K562 (cell line): ENCODE results near the gene APBA2. TPM values are rescaled to one million over a fixed set of nuclear protein-coding genes. Genes with fewer than 3 reads are reported as not detected.

Experiments
- ATAC-seq: fragments of 200-7000 bp; cut with Tn5 transposase; 3 replicates; pipeline ENCODE4 v1.9.1; 2020; ENCODE audit warnings: moderate library complexity
- BruUV-seq: library from RNA; stranded (reverse); fragments of 400-500 nt; replicated peaks from 2 replicates; lab custom pipeline; 2021; lab: Mats Ljungman, UMichigan
- CTCF ChIA-PET: fragments of 300-600 bp; formaldehyde crosslinking; extraction: SDS; loops from one replicate; lab custom pipeline; 2021; ENCODE audit warnings: low intra/inter-chr PET ratio; lab: Yijun Ruan, JAX
- POLR2A ChIA-PET: fragments of 300-600, 350-650 bp; sonication (Branson Sonifier 250); formaldehyde crosslinking; extraction: SDS; loops from one replicate; lab custom pipeline; 2021; ENCODE audit warnings: antibody characterized with exemption, inconsistent platforms; lab: Yijun Ruan, JAX
- DNase-seq, 4 experiments: peaks; one replicate each; pipeline versions ENCODE4 v3.0.0 to v3.0.0-alpha.2; 2011 to 2018; ENCODE audit warnings: low spot score in 3 of 4, mixed read lengths in 3 of 4; ENCODE audit errors: extremely low read depth in 1 of 4
- FAIRE-seq: peaks from 2 replicates; lab custom pipeline; 2011; peaks lifted over from hg19 to GRCh38; lab: Jason Lieb, UNC
- H2AFZ ChIP-seq: 2 replicates; pipeline ENCODE4 v1.6.0; 2011; ENCODE audit warnings: low read depth, low read length, control low read depth, inconsistent platforms
- H3K27ac ChIP-seq: fragments of 200-600 bp; 3 replicates; pipeline ENCODE4 v1.8.0; 2011; ENCODE audit warnings: low read depth, mild to moderate bottlenecking, control low read depth, inconsistent platforms, low read length, moderate library complexity, mixed read lengths; ENCODE audit errors: extremely low read depth
- H3K27me3 ChIP-seq, 2 experiments: fragments of 300-600 bp in 1 of 2; 2 replicates in 1 of 2; 3 replicates in 1 of 2; pipeline versions ENCODE4 v1.6.0 to v1.8.0; 2011; ENCODE audit warnings: inconsistent platforms in 2 of 2, low read length in 2 of 2, mild to moderate bottlenecking in 1 of 2, mixed read lengths in 1 of 2, moderate library complexity in 1 of 2; ENCODE audit not compliant: control insufficient read depth in 2 of 2, insufficient read depth in 2 of 2
- H3K36me3 ChIP-seq: fragments of 300-600 bp; 3 replicates; pipeline ENCODE4 v1.8.0; 2011; ENCODE audit warnings: mild to moderate bottlenecking, low read length, inconsistent platforms; ENCODE audit not compliant: control insufficient read depth, insufficient read depth
- H3K4me1 ChIP-seq, 2 experiments: fragments of 200-600 bp in 1 of 2; replicated peaks in 1 of 2; 2 replicates in 1 of 2; 3 replicates in 1 of 2; pipeline versions ENCODE4 v1.5.1 to v1.8.0; 2011; ENCODE audit warnings: inconsistent platforms in 2 of 2, low read length in 2 of 2, mild to moderate bottlenecking in 1 of 2, mixed read lengths in 1 of 2, moderate library complexity in 1 of 2; ENCODE audit not compliant: control insufficient read depth in 2 of 2, insufficient read depth in 2 of 2
- H3K4me2 ChIP-seq: 2 replicates; pipeline ENCODE4 v1.6.1; 2011; ENCODE audit warnings: low read length, control low read depth, inconsistent platforms, mixed read lengths; ENCODE audit not compliant: insufficient read depth
- H3K4me3 ChIP-seq: fragments of 200-600 bp; sonication (generic), shearing (Covaris generic); 2 replicates; pipeline ENCODE4 v1.5.1; 2016; ENCODE audit warnings: control low read depth, inconsistent platforms
- H3K79me2 ChIP-seq: fragments of 200-600 bp; 3 replicates; pipeline ENCODE4 v1.8.0; 2011; ENCODE audit warnings: low read length, inconsistent platforms; ENCODE audit not compliant: control insufficient read depth, insufficient read depth
- H3K9ac ChIP-seq, 2 experiments: 2 replicates each; pipeline versions ENCODE4 v1.6.0 to v1.6.1; 2011; ENCODE audit warnings: low read depth in 2 of 2, low read length in 2 of 2, control low read depth in 1 of 2, inconsistent platforms in 1 of 2, mild to moderate bottlenecking in 1 of 2, mixed read lengths in 1 of 2; ENCODE audit not compliant: insufficient read depth in 1 of 2
- H3K9me1 ChIP-seq: one replicate; pipeline ENCODE4 v1.6.0; 2011; ENCODE audit warnings: inconsistent platforms, mild to moderate bottlenecking, low read length, moderate library complexity; ENCODE audit not compliant: control insufficient read depth, insufficient read depth
- H3K9me3 ChIP-seq: replicated peaks from 2 replicates; pipeline ENCODE4 v1.5.1; 2011; ENCODE audit warnings: low read depth, low read length, inconsistent platforms; ENCODE audit not compliant: control insufficient read depth, insufficient read depth
- H4K20me1 ChIP-seq: replicated peaks from 2 replicates; pipeline ENCODE4 v1.6.1; 2011; ENCODE audit warnings: low read length, inconsistent platforms, mixed read lengths; ENCODE audit not compliant: control insufficient read depth, insufficient read depth
- ARHGAP35 ChIP-seq: fragments of 450-650 bp; IDR thresholded peaks from 2 replicates; pipeline ENCODE4 v1.6.1; 2018; ENCODE audit not compliant: partially characterized antibody
- MCM2 ChIP-seq: fragments of 450-650 bp; IDR thresholded peaks from 2 replicates; pipeline ENCODE4 v1.6.1; 2017; ENCODE audit warnings: low read depth, mild to moderate bottlenecking
- MTF1 ChIP-seq: fragments of 250-450 bp; sonication (Bioruptor Pico); IDR thresholded peaks from 2 replicates; pipeline ENCODE4 v1.9.0; 2021; ENCODE audit warnings: moderate library complexity, mild to moderate bottlenecking, inconsistent platforms, borderline replicate concordance
- MYBL2 ChIP-seq, 2 experiments: fragments of 450-650 bp in 1 of 2; sonication (generic) in 1 of 2; formaldehyde crosslinking in 1 of 2; IDR thresholded peaks; 2 replicates each; pipeline versions ENCODE4 v1.6.1 to v1.8.1; 2017 to 2022; ENCODE audit warnings: borderline replicate concordance in 1 of 2, inconsistent platforms in 1 of 2, low read depth in 1 of 2, mild to moderate bottlenecking in 1 of 2, missing genetic modification reagents in 1 of 2, moderate library complexity in 1 of 2
- NBN ChIP-seq: fragments of 450-650 bp; IDR thresholded peaks from 2 replicates; pipeline ENCODE4 v1.6.1; 2016; ENCODE audit warnings: low read depth, mild to moderate bottlenecking
- NR3C1 ChIP-seq: sonication (generic); formaldehyde crosslinking; IDR thresholded peaks from 2 replicates; pipeline ENCODE4 v1.8.1; 2022; ENCODE audit warnings: missing genetic modification reagents
- NR4A1 ChIP-seq, 2 experiments: fragments of 250-450 bp in 1 of 2; fragments of 450-650 bp in 1 of 2; sonication (Bioruptor Pico) in 1 of 2; IDR thresholded peaks; 2 replicates each; pipeline versions ENCODE4 v1.4.0 to v1.6.1; 2016 to 2020; ENCODE audit warnings: mild to moderate bottlenecking in 2 of 2, missing compliant biosample characterization in 1 of 2, missing genetic modification characterization in 1 of 2, moderate library complexity in 1 of 2
- PURB ChIP-seq: sonication (generic); formaldehyde crosslinking; IDR thresholded peaks from 2 replicates; pipeline ENCODE4 v1.9.0; 2021; ENCODE audit warnings: low read depth, mild to moderate bottlenecking, missing genetic modification reagents
- RB1 ChIP-seq: fragments of 450-650 bp; IDR thresholded peaks from 2 replicates; pipeline ENCODE4 v1.6.1; 2017; ENCODE audit warnings: low read depth, mild to moderate bottlenecking
- SMARCB1 ChIP-seq: IDR thresholded peaks from 2 replicates; pipeline ENCODE4 v1.6.1; 2011; ENCODE audit warnings: improper control_type of control experiment, low read depth; ENCODE audit not compliant: insufficient read length
- ZNF3 ChIP-seq: fragments of 250-450 bp; sonication (Bioruptor Pico); IDR thresholded peaks from 2 replicates; pipeline ENCODE4 v1.5.0; 2021; ENCODE audit warnings: mild to moderate bottlenecking, moderate library complexity
- ZNF311 ChIP-seq: fragments of 250-450 bp; sonication (Bioruptor Pico); IDR thresholded peaks from 2 replicates; pipeline ENCODE4 v1.4.0; 2020; ENCODE audit warnings: mild to moderate bottlenecking, moderate library complexity
- WGBS: fragments of 100-300 bp; shearing (Covaris generic); methylation state at CpG from one replicate; pipeline ENCODE4 v1.1.6; 2016; ENCODE audit warnings: low coverage, mixed read lengths; ENCODE audit not compliant: insufficient coverage; ENCODE audit errors: missing lambda C conversion rate; 5-methylcytosine and 5-hydroxymethylcytosine counted together
- in situ Hi-C: fragments of 300-500 bp; cut with MboI; formaldehyde crosslinking; loops from 4 replicates; pipeline ENCODE4 v1.15.0; 2018; ENCODE audit warnings: inconsistent platforms, mixed read lengths
- intact Hi-C: fragments of 100-400 bp; cut with micrococcal nuclease; formaldehyde crosslinking; loops from 2 replicates; pipeline ENCODE4 v1.14.2; 2022
- polyA plus RNA-seq, 8 experiments: library from polyadenylated mRNA; depleted of rRNA in 4 of 8; stranded (reverse) in 5 of 8; unstranded in 3 of 8; fragments of >200 nt; fragmentation: Nextera tagmentation in 2 of 8; fragmentation: Illumina TruSeq in 1 of 8; extraction: Ambion mirVana in 2 of 8; extraction: Trizol in 1 of 8; gene quantifications; 2 replicates each; pipeline versions ENCODE4 v1.2.1 to v1.2.3, GENCODE V29; 2011 to 2014; ENCODE audit warnings: inconsistent platforms in 1 of 8, missing spikeins in 1 of 8
- total RNA-seq, 7 experiments: library from RNA; depleted of rRNA in 6 of 7; stranded (reverse); fragments of >200 nt in 6 of 7; fragmentation: Illumina TruSeq in 2 of 7; extraction: Trizol in 2 of 7; gene quantifications; 2 replicates each; pipeline versions ENCODE4 v1.2.1 to v1.2.3, GENCODE V29; 2011 to 2021; ENCODE audit warnings: low replicate concordance in 1 of 7
- TF ChIP-seq, protein P1 (sequence below), 2 experiments: fragments of 450-650 bp in 1 of 2; sonication (generic) in 1 of 2; formaldehyde crosslinking; conservative IDR thresholded peaks; 2 replicates each; pipeline versions ENCODE4 v1.4.0 to v1.8.1; 2020 to 2022; ENCODE audit warnings: mild to moderate bottlenecking in 1 of 2, missing genetic modification reagents in 1 of 2
- TF ChIP-seq, protein P2 (sequence below): sonication (generic); formaldehyde crosslinking; IDR thresholded peaks from 2 replicates; pipeline ENCODE4 v1.8.0; 2022; ENCODE audit warnings: mild to moderate bottlenecking, missing genetic modification reagents
- TF ChIP-seq, protein P3 (sequence below): sonication (generic); formaldehyde crosslinking; IDR thresholded peaks from 2 replicates; pipeline ENCODE4 v1.8.1; 2023; ENCODE audit warnings: mild to moderate bottlenecking, missing genetic modification reagents

The APBA2 gene
- total and polyA plus RNA-seq, 9 of the 15 experiments (the other 6 are each of a cell fraction or from before 2014, with no cell fraction given), result 0.24 to 40.9 (median 25.2) TPM

DNA sequence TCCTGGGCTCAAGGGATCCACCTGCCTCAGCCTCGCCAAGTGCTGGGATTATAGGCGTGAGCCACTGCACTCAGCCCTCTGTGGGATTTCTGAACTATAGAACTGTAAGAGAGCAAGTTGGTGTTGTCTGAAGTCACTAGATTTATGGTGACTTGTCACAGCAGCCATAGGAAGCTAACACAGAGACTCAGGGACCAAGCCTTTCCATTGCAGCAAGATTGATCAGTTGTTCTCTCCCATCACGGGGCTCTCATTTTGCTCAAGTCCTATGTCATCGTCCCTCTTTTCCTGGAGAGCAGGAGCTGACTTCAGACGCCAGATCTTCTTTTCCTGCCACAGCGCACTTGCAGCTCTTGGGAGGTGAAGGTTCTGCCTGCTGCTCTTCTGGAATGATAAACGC is 61.0 kb downstream of the APBA2 start (continued):
- TF ChIP-seq RB1 (no peak), NBN (no peak), ZNF3 (CRISPR knock-in tag) (no peak), NR4A1 (CRISPR knock-in tag; IDR thresholded peaks at IDR 0.05) (no peak), NR4A1 (tag; IDR thresholded peaks at IDR 0.05) (no peak)
- TF ChIP-seq, protein P1, sequence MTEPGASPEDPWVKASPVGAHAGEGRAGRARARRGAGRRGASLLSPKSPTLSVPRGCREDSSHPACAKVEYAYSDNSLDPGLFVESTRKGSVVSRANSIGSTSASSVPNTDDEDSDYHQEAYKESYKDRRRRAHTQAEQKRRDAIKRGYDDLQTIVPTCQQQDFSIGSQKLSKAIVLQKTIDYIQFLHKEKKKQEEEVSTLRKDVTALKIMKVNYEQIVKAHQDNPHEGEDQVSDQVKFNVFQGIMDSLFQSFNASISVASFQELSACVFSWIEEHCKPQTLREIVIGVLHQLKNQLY (CRISPR knock-in tag; conservative IDR thresholded peaks at IDR 0.05), result no peak

DNA sequence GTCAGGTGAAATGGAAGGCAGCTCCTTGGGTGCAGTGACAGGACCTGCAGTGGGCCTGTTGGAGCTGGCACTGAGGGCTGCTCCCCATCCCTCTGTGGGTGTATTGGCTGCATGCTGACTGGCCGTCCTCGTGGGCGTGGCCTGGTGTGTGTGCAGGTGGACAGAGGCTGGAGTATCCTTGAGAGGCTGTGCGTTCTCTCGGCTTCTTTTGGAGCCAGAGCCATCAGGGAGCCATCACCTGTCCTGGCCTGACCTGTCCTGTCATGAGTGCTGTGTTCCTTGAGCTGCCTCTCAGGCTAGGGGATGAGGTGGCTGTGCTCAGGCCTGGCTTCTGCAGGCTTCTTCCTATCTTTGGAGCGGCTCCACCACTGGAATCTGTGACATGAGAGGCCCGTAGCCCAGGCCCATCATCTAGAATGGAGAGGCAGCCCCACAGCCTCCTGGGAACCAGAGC is 61.5 kb downstream of the APBA2 start:
- POLR2A ChIA-PET, result interaction anchor here (0.9 to 2.0 kb wide), 4 partner anchors 8 to 33 kb away, joined by 3 to 11 read pairs (median 4); no protein-coding TSS in a partner anchor
- TF ChIP-seq PURB (CRISPR knock-in tag) (no peak), NR3C1 (no peak), ZNF311 (CRISPR knock-in tag) (no peak), MCM2 (no peak), ARHGAP35 (no peak), MYBL2 (IDR thresholded peaks at IDR 0.05; ENCODE audit: low read depth) (no peak), MYBL2 (CRISPR knock-in tag; IDR thresholded peaks at IDR 0.05; ENCODE audit: borderline replicate concordance) (no peak), SMARCB1 (no peak), MTF1 (CRISPR knock-in tag) (no peak)
- TF ChIP-seq, protein P2, sequence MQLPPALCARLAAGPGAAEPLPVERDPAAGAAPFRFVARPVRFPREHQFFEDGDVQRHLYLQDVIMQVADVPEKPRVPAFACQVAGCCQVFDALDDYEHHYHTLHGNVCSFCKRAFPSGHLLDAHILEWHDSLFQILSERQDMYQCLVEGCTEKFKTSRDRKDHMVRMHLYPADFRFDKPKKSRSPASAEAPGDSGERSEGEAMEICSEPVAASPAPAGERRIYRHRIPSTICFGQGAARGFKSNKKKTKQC (CRISPR knock-in tag), result no peak
- TF ChIP-seq, protein P3, sequence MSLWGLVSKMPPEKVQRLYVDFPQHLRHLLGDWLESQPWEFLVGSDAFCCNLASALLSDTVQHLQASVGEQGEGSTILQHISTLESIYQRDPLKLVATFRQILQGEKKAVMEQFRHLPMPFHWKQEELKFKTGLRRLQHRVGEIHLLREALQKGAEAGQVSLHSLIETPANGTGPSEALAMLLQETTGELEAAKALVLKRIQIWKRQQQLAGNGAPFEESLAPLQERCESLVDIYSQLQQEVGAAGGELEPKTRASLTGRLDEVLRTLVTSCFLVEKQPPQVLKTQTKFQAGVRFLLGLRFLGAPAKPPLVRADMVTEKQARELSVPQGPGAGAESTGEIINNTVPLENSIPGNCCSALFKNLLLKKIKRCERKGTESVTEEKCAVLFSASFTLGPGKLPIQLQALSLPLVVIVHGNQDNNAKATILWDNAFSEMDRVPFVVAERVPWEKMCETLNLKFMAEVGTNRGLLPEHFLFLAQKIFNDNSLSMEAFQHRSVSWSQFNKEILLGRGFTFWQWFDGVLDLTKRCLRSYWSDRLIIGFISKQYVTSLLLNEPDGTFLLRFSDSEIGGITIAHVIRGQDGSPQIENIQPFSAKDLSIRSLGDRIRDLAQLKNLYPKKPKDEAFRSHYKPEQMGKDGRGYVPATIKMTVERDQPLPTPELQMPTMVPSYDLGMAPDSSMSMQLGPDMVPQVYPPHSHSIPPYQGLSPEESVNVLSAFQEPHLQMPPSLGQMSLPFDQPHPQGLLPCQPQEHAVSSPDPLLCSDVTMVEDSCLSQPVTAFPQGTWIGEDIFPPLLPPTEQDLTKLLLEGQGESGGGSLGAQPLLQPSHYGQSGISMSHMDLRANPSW (CRISPR knock-in tag), result no peak

More for the DNA sequence above, 61.5 kb downstream of the APBA2 start:
- CTCF ChIA-PET, result no interaction called here
- Histone ChIP-seq H3K9ac (peak overlapping the region in 1 of 2 experiments; percentile 60; a peak in 2 of 4 replicates), H3K4me2 (no peak overlapping the region), H3K79me2 (peaks cover 11% of the 10 kb centered on the region), H3K9me1 (no peaks in the 10 kb centered on the region), H3K4me1 (peaks cover 6 to 19% of the 10 kb centered on the region in 2 experiments; a peak in 3 of 5 replicates), H3K36me3 (peaks cover 12% of the 10 kb centered on the region; the same call in 2 of the 3 replicates), H3K4me3 (no peak overlapping the region), H2AFZ (no peak overlapping the region), H3K27ac (no peak overlapping the region), H4K20me1 (no peaks in the 10 kb centered on the region), H3K27me3 (no peaks in the 10 kb centered on the region), H3K9me3 (no peaks in the 10 kb centered on the region)
- ATAC-seq (no peak), FAIRE-seq (no peak), DNase-seq (no peak)
- intact Hi-C loops (no loop called here), in situ Hi-C loops (no loop called here)
- WGBS, result 90% methylated on average over 7 of the region's 7 CpGs
- BruUV-seq, result no TSS peak
